HFFc6 (cell line): ENCODE data around the gene MAP3K5. TPM values are rescaled to one million over a fixed set of nuclear protein-coding genes. Genes with fewer than 3 reads are reported as not detected.

Source experiments
- DNase-seq: peaks from one replicate; pipeline ENCODE4 v3.0.0-alpha.2; 2018
- H3K27ac Mint-ChIP-seq: 2 replicates; pipeline ENCODE4 v1.8.0; 2020; ENCODE audit warnings: mild to moderate bottlenecking, mixed read lengths
- H3K27me3 Mint-ChIP-seq: 2 replicates; pipeline ENCODE4 v1.8.0; 2021; ENCODE audit warnings: mild to moderate bottlenecking, moderate library complexity, mixed read lengths; ENCODE audit not compliant: insufficient read depth
- H3K36me3 Mint-ChIP-seq: 2 replicates; pipeline ENCODE4 v1.8.0; 2021; ENCODE audit warnings: low read depth, mixed read lengths
- H3K4me1 Mint-ChIP-seq: 2 replicates; pipeline ENCODE4 v1.8.0; 2020; ENCODE audit warnings: low read depth, mixed read lengths
- H3K4me3 Mint-ChIP-seq: 2 replicates; pipeline ENCODE4 v1.8.0; 2020; ENCODE audit warnings: mild to moderate bottlenecking, moderate library complexity, mixed read lengths
- H3K9me3 Mint-ChIP-seq: 2 replicates; pipeline ENCODE4 v1.8.0; 2020; ENCODE audit warnings: mild to moderate bottlenecking, mixed read lengths
- total RNA-seq, 6 experiments: library from RNA; stranded (reverse); fragmentation: NEBNext Ultra II Directional; extraction: Animal tissue kit (Norgen Biotek cat#: 25700); gene quantifications; 2 replicates in 1 of 6; 3 replicates in 5 of 6; pipeline ENCODE4 v1.2.3, GENCODE V29; 2021
- TF ChIP-seq, protein P1 (sequence below): fragments of 200-600 bp; sonication (generic); IDR thresholded peaks from 2 replicates; pipeline ENCODE4 v1.5.0; 2021; ENCODE audit warnings: antibody characterized with exemption, mild to moderate bottlenecking

MAP3K5 gene
- total RNA-seq, 6 experiments from 2014 or later, result 11.9 to 22.2 (median 19.1) TPM

DNA sequence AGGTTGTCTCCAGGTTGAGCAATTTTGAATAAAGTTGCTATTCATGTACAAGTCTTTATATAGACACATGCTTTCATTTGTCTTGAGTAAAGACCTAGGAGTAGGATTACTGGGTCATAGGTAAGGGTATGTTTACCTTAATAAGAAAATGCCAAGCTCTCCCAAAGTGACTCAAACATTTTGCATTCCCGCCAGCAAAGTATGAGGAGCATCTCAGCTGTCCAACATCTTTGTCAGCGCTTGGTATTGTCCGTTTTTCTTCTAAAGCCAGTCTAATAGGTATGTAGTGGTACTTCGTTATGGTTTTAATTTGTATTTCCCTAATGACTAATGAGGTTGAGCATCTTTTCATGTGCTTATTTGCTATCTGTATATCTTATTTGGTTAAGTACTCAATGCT lies 67.2 kb downstream of the MAP3K5 start:
- DNase-seq, result no peak
- H3K36me3 Mint-ChIP-seq, result peaks cover 9% of the 10 kb centered on the region
- H3K9me3 Mint-ChIP-seq, result no peaks in the 10 kb centered on the region
- H3K4me1 Mint-ChIP-seq, result peaks cover 35% of the 10 kb centered on the region
- H3K27ac Mint-ChIP-seq, result no peak overlapping the region
- H3K27me3 Mint-ChIP-seq, result peaks cover 2% of the 10 kb centered on the region; the same call in 1 of the 2 replicates
- H3K4me3 Mint-ChIP-seq, result no peak overlapping the region
- TF ChIP-seq, protein P1, sequence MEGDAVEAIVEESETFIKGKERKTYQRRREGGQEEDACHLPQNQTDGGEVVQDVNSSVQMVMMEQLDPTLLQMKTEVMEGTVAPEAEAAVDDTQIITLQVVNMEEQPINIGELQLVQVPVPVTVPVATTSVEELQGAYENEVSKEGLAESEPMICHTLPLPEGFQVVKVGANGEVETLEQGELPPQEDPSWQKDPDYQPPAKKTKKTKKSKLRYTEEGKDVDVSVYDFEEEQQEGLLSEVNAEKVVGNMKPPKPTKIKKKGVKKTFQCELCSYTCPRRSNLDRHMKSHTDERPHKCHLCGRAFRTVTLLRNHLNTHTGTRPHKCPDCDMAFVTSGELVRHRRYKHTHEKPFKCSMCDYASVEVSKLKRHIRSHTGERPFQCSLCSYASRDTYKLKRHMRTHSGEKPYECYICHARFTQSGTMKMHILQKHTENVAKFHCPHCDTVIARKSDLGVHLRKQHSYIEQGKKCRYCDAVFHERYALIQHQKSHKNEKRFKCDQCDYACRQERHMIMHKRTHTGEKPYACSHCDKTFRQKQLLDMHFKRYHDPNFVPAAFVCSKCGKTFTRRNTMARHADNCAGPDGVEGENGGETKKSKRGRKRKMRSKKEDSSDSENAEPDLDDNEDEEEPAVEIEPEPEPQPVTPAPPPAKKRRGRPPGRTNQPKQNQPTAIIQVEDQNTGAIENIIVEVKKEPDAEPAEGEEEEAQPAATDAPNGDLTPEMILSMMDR, result no peak

DNA sequence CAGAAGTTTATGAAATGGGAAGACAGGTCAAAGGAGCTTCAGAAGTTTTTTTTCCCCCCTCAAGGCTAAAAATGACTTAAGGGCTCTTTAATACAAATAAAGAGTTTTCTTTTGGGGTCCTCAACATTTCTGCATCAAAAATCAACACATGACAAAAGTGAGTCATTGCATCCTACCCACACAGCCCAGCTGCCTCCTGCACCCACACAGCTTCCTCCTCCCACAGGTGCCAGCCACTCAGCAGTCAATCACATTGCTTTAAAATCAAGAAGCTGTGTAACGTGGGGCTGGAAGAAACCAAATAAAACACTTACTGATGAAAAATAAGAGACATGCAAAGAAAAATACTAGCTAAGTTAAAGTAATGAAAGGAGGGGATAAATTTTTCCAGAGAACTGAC lies 68.5 kb downstream of the MAP3K5 start:
- Mint-ChIP-seq H3K27me3 (peaks cover under 1% of the 10 kb centered on the region; the same call in 1 of the 2 replicates), H3K4me3 (no peak overlapping the region), H3K27ac (no peak overlapping the region), H3K36me3 (peaks cover 15% of the 10 kb centered on the region), H3K4me1 (peaks cover 32% of the 10 kb centered on the region), H3K9me3 (no peaks in the 10 kb centered on the region)
- no peak for DNase-seq
- TF ChIP-seq, protein P1, result no peak

DNA sequence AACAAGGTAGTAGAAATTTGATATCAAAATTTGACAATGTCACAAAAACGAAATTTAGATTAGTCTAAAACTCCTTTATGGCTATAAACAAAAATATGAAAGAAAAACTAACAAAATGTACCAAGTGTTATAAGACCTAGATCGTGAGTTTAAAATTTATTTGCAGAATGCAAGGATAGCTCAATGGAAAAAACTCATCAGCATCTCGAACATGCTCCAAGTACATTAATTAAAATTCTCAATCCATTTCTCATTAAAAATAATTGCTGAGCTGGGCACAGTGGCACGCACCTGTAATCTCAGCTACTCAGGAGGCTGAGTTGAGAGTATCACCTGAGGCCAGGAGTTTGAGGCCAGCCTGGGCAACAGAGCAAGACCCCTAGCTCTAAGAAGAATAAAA lies 70.8 kb downstream of the MAP3K5 start:
- Mint-ChIP-seq H3K4me1 (peaks cover 43% of the 10 kb centered on the region), H3K27ac (no peak overlapping the region), H3K4me3 (no peak overlapping the region), H3K36me3 (peaks cover 15% of the 10 kb centered on the region), H3K27me3 (no peaks in the 10 kb centered on the region; the same call in 1 of the 2 replicates), H3K9me3 (no peaks in the 10 kb centered on the region)
- TF ChIP-seq, protein P1, result no peak
- DNase-seq, result no peak

DNA sequence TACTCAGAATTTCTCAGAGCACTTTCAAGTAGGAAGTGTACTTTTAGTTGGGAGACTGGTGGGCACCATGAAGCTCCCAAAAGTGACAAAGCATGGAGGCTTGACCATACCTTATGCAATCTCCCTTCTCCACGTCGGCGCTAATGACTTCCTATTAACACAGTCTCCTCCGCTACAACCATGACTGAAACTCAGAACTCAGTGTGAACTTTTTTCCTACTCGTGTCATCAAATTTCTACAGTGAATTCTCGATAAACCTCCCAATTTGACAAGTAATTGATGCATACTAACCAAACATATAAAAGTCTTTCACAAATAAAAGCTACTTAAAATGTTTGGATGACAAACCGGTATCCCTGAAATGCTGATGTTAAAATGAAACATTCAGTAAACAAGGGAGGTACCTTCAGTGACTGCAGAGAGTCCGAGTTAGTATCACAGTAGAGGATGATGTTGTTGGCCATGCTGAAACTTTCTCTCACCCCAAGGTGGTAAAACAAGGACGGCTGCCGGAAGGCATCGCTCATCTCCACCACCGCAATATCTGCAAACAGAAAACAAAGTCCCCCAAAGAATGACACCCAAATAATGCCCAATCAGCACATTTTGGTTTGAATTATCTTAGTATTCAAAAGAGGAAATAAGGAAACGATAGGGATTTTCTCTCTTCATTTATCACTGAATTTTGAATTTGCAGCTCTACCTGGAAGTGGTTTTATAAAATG lies 72.1 kb downstream of the MAP3K5 start:
- H3K4me1 Mint-ChIP-seq, result peaks cover 49% of the 10 kb centered on the region
- H3K27ac Mint-ChIP-seq, result peak overlapping the region; percentile 46; the same call in 1 of the 2 replicates
- TF ChIP-seq, protein P1, result no peak
- DNase-seq, result no peak
- H3K27me3 Mint-ChIP-seq, result no peaks in the 10 kb centered on the region; the same call in 1 of the 2 replicates
- no peak overlapping the region for H3K4me3 Mint-ChIP-seq
- H3K9me3 Mint-ChIP-seq, result no peaks in the 10 kb centered on the region
- H3K36me3 Mint-ChIP-seq, result peaks cover 15% of the 10 kb centered on the region

DNA sequence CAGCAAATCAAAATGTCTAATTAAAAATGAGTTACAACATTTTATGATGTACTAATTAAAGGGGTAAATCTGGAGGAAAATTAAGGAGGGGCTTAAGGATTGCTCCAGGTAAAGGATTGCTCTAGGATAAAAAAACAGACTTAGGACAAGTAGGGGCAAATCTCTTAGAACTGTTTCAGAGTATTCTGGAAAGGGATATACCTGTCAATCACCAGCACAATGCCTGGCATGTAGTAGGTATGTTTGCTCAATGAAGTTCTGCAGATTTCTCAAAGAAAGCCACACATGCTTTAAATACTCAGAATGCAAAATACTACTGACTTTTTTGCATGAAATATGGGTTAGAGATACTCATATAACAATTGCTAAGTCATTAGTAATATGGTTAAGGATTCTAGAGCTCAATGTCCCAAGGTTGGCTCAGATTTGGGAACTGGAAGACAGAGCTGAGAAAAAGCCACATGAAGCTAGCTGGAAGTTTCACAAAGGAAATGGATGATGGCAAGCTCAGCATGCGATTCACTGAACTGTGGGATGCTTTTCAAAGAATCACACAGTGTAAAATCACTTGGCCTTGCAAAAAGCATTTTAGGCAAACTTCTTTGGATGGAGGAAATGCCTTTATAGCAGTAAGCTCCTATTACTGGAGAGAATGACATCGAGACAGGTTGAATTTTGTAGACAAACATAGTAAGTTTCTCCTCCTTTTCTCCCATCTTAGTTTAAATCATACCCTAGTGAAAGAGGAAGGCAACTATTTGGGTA lies 72.8 kb downstream of the MAP3K5 start:
- no peak for DNase-seq
- peak overlapping the region; percentile 46 for H3K27ac Mint-ChIP-seq
- TF ChIP-seq, protein P1, result no peak
- H3K4me3 Mint-ChIP-seq, result no peak overlapping the region
- H3K36me3 Mint-ChIP-seq, result peaks cover 15% of the 10 kb centered on the region
- H3K9me3 Mint-ChIP-seq, result no peaks in the 10 kb centered on the region
- H3K27me3 Mint-ChIP-seq, result no peaks in the 10 kb centered on the region; the same call in 1 of the 2 replicates
- H3K4me1 Mint-ChIP-seq, result peaks cover 49% of the 10 kb centered on the region
